ENCODE results near the gene ADGRL1. TPM values are rescaled to one million over a fixed set of nuclear protein-coding genes. Genes with fewer than 3 reads are reported as not detected.

Gene ADGRL1
- total and polyA plus RNA-seq, 2 donors (not counting 3 experiments of a cell fraction or from before 2014, with no cell fraction given): 7.3 to 8.3 TPM

DNA sequence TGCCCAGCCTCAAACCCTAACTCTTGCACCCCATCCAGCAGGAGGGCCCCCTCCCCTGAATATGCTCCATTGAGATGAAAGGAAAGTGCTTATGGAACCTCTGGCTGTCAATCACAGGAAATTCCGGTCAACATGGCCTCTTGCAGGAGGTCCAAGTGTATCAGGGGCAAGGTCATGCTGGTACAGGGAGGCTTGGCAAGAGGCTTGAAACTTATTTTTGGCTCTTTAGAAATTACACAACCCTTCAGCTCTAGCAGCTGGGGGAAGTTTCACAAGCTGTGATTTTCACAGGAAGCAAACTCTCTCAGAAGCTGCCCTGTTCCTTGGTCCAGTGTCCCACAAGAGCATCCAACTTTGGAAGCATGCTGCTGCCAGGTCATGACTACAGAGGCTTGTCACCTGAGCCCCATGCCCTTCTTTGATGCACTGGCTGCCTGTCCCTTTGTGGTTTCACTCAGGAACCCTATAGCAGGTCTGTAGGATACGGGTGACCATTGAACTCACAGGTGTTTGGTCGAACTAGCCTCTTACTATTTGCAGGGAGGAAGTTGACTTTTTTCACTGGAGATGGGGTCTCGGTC lies 78.0 kb downstream of the ADGRL1 start:
- H3K4me2 ChIP-seq (ENCODE audit: insufficient read depth, low read length): no peak overlapping the region
- TF ChIP-seq GATA2 (IDR thresholded peaks at IDR 0.05; ENCODE audit: insufficient read depth, insufficient read length, low read depth, low read length) (no peak), FOS (IDR thresholded peaks at IDR 0.05; ENCODE audit: borderline replicate concordance, insufficient read depth, low read length) (no peak)
- TF ChIP-seq, protein P1, sequence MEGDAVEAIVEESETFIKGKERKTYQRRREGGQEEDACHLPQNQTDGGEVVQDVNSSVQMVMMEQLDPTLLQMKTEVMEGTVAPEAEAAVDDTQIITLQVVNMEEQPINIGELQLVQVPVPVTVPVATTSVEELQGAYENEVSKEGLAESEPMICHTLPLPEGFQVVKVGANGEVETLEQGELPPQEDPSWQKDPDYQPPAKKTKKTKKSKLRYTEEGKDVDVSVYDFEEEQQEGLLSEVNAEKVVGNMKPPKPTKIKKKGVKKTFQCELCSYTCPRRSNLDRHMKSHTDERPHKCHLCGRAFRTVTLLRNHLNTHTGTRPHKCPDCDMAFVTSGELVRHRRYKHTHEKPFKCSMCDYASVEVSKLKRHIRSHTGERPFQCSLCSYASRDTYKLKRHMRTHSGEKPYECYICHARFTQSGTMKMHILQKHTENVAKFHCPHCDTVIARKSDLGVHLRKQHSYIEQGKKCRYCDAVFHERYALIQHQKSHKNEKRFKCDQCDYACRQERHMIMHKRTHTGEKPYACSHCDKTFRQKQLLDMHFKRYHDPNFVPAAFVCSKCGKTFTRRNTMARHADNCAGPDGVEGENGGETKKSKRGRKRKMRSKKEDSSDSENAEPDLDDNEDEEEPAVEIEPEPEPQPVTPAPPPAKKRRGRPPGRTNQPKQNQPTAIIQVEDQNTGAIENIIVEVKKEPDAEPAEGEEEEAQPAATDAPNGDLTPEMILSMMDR (IDR thresholded peaks at IDR 0.05; ENCODE audit: extremely low read depth in 1 of 2, insufficient read depth in 1 of 2, low read depth in 1 of 2, low read length in 2 of 2): no peak
- no peak overlapping the region for H2AFZ ChIP-seq (ENCODE audit: low read depth, low read length)
- H3K36me3 ChIP-seq (ENCODE audit: control insufficient read depth in 2 of 2, extremely low read depth in 1 of 2, insufficient read depth in 2 of 2, low read length in 2 of 2): peaks cover 0 to 3% of the 10 kb centered on the region in 2 experiments
- no peak overlapping the region for H3K4me3 ChIP-seq (replicated peaks in 1 of 3; ENCODE audit: insufficient read depth in 1 of 3, low read depth in 1 of 3, low read length in 3 of 3)
- intact Hi-C loops (cut with micrococcal nuclease) (no loop called here), dilution Hi-C loops (cut with MboI; ENCODE audit: extremely low pct_ligation_motif_present, low sequenced_read_pairs) (no loop called here)
- FAIRE-seq: no peak
- H3K9ac ChIP-seq (replicated peaks; ENCODE audit: extremely low read depth, insufficient read depth, low read length): no peak overlapping the region
- H3K27ac ChIP-seq (ENCODE audit: insufficient read depth, low read depth, low read length): no peak overlapping the region
- H3K4me1 ChIP-seq (ENCODE audit: control insufficient read depth, extremely low read depth, insufficient read depth, low read length): no peaks in the 10 kb centered on the region
- no peaks in the 10 kb centered on the region for H3K27me3 ChIP-seq (ENCODE audit: control insufficient read depth in 2 of 2, insufficient read depth in 2 of 2, low read length in 2 of 2)
- H4K20me1 ChIP-seq (replicated peaks; ENCODE audit: control insufficient read depth, extremely low read depth, insufficient read depth, low read length): no peaks in the 10 kb centered on the region
- BruUV-seq (replicated peaks): no TSS peak
- no peaks in the 10 kb centered on the region for H3K79me2 ChIP-seq (ENCODE audit: control insufficient read depth, insufficient read depth, low read length)
- CTCF ChIA-PET: interaction anchor here (1.0 kb wide), 1 partner anchor 9 kb away, joined by 3 read pairs; the partner anchor contains the start of gene ASF1B
- H3K9me3 ChIP-seq (replicated peaks; ENCODE audit: control insufficient read depth, insufficient read depth, low read length): no peaks in the 10 kb centered on the region
- POLR2A ChIA-PET: no interaction called here
- no peak for DNase-seq (ENCODE audit: low read depth, low spot score)
- no peaks in the 10 kb centered on the region for H3K9me1 ChIP-seq (replicated peaks; ENCODE audit: control insufficient read depth, extremely low read depth, insufficient read depth, low read length)

DNA sequence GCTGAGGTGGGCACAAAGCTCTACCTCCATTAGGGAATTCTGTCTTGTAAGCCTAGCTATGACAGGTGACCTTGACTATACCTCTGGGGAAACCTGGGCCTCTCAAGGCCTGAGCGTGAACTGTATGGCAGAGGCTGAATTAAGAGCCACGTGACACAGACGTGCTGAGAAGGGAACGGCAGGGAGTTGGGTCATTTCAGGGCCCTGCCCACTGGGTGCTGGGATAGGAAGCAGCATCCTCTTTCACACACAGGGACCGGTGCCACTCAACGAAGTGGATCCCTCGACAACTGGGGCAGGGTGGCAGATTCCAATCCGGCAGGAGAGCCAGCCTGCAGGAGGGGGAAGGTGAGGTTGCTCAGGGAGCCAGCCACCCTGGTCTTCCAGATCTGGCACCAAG lies 78.8 kb downstream of the ADGRL1 start:
- intact Hi-C loops (cut with micrococcal nuclease) (no loop called here), dilution Hi-C loops (cut with MboI; ENCODE audit: extremely low pct_ligation_motif_present, low sequenced_read_pairs) (no loop called here)
- Histone ChIP-seq H3K27me3 (ENCODE audit: control insufficient read depth in 2 of 2, insufficient read depth in 2 of 2, low read length in 2 of 2) (no peaks in the 10 kb centered on the region), H3K36me3 (ENCODE audit: control insufficient read depth in 2 of 2, extremely low read depth in 1 of 2, insufficient read depth in 2 of 2, low read length in 2 of 2) (peaks cover 0 to 3% of the 10 kb centered on the region in 2 experiments), H3K27ac (ENCODE audit: insufficient read depth, low read depth, low read length) (no peak overlapping the region), H3K9me1 (replicated peaks; ENCODE audit: control insufficient read depth, extremely low read depth, insufficient read depth, low read length) (no peaks in the 10 kb centered on the region), H4K20me1 (replicated peaks; ENCODE audit: control insufficient read depth, extremely low read depth, insufficient read depth, low read length) (no peaks in the 10 kb centered on the region), H3K4me1 (ENCODE audit: control insufficient read depth, extremely low read depth, insufficient read depth, low read length) (no peaks in the 10 kb centered on the region), H3K4me3 (replicated peaks in 1 of 3; ENCODE audit: insufficient read depth in 1 of 3, low read depth in 1 of 3, low read length in 3 of 3) (no peak overlapping the region), H3K9me3 (replicated peaks; ENCODE audit: control insufficient read depth, insufficient read depth, low read length) (no peaks in the 10 kb centered on the region), H2AFZ (ENCODE audit: low read depth, low read length) (no peak overlapping the region), H3K9ac (replicated peaks; ENCODE audit: extremely low read depth, insufficient read depth, low read length) (no peak overlapping the region), H3K79me2 (ENCODE audit: control insufficient read depth, insufficient read depth, low read length) (no peaks in the 10 kb centered on the region), H3K4me2 (ENCODE audit: insufficient read depth, low read length) (no peak overlapping the region)
- BruUV-seq (replicated peaks): no TSS peak
- FAIRE-seq (no peak), DNase-seq (ENCODE audit: low read depth, low spot score) (no peak)
- CTCF ChIA-PET: interaction anchor here (1.9 kb wide), 1 partner anchor 9 kb away, joined by 5 read pairs; the partner anchor contains the start of gene ASF1B
- no peak for TF ChIP-seq FOS (IDR thresholded peaks at IDR 0.05; ENCODE audit: borderline replicate concordance, insufficient read depth, low read length)
- no peak for TF ChIP-seq JUN (IDR thresholded peaks at IDR 0.05; ENCODE audit: borderline replicate concordance, insufficient read depth, insufficient read length, low read depth)
- TF ChIP-seq, protein P1 (IDR thresholded peaks at IDR 0.05; ENCODE audit: extremely low read depth in 1 of 2, insufficient read depth in 1 of 2, low read depth in 1 of 2, low read length in 2 of 2): no peak
- TF ChIP-seq, protein P2, sequence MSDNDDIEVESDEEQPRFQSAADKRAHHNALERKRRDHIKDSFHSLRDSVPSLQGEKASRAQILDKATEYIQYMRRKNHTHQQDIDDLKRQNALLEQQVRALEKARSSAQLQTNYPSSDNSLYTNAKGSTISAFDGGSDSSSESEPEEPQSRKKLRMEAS (IDR thresholded peaks at IDR 0.05; ENCODE audit: insufficient read depth, insufficient read length): no peak
- no peak for TF ChIP-seq GATA2 (IDR thresholded peaks at IDR 0.05; ENCODE audit: insufficient read depth, insufficient read length, low read depth, low read length)
- no peak for TF ChIP-seq POLR2A (IDR thresholded peaks at IDR 0.05; ENCODE audit: low read depth, low read length)
- TF ChIP-seq MYC (IDR thresholded peaks at IDR 0.05; ENCODE audit: low read depth, low read length): no peak
- no peak for TF ChIP-seq EZH2 (IDR thresholded peaks at IDR 0.05; ENCODE audit: borderline replicate concordance, low read depth, low read length, severe bottlenecking)
- POLR2A ChIA-PET: no interaction called here
